HG02623 (cell line): Measurements from ENCODE around the gene CGGBP1.

ENCODE experiments used
- ATAC-seq: cut with Tn5 transposase; IDR thresholded peaks from one replicate; pipeline ENCODE4 v1.9.1; 2021; ENCODE audit warnings: moderate library complexity; ENCODE audit not compliant: unreplicated experiment

Gene CGGBP1

GRCh38 chr3:88058581-88059379, at the start of gene CGGBP1, which contains the start of gene ZNF654:
CGGBP1 (minus strand) TSS chr3:88059005; CDS start chr3:88055976, 3,029 bp downstream.
ZNF654 (plus strand) TSS chr3:88059255; CDS start chr3:88059320, 65 bp downstream.
- ATAC-seq: peak; percentile 90

DNA sequence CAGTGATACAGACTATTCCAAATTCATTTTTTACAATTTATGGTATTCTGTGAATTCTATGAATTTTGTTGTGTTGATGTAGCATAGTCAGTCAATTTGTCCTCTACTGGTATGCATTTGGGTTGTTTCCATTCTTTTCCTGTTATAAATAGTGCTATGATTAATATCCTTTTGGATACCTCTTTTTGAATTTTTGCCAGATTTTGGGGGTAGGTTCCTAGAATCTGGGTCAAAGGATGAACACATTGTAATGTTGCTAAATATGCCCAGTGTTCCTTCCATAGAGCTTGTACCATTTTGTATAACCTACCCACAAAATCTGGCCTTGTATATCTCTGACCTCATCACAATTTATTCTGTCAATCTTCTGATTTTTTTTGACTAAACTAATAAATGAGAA, 46.5 kb upstream of the CGGBP1 start:
- no peak for ATAC-seq

GRCh38 chr3:88101142-88101541, 42.3 kb upstream of the CGGBP1 start:
- ATAC-seq: peak; percentile 89

DNA sequence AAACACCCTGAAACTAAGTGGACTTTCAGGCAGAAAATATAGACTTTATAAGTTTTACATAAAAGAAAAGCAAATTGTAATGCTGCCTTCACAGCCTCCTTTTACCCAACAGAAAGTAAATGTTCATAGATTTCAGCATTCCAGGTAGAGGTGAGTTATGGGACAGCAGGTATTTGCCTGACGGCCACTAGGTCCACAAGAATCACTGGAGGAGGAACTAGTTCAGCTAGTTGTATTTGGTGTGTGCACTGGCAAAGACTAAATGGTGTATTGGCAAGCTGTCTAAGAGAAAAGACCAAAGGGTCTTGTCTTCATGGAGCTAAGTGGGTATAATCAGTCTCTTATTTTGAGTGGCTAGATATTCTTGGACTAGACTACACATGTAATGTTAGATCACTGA, 34.5 kb upstream of the CGGBP1 start:
- ATAC-seq: no peak

DNA sequence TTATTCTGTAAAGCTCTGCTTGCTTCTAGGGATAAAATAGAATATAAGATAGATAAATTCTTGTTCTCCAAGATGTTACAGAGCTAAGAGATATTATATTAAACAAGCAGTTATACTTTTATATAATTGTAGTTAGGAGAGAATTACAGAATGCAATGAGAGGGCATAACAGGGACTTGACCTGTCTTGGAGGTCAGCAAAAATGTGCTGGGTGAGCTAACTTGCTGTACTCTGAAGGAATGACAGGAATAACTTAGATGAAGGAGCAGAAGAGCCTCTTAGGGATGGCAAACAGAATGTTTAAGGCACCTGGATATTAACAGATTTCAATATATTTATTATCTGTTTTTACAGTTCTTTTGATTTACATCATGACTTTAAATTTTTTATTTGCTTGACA, 33.5 kb upstream of the CGGBP1 start:
- ATAC-seq: no peak

GRCh38 chr3:88090681-88091080, 31.9 kb upstream of the CGGBP1 start:
- ATAC-seq: no peak

GRCh38 chr3:88084097-88084501, 25.3 kb upstream of the CGGBP1 start:
- ATAC-seq: no peak

GRCh38 chr3:88082854-88083253, 24.0 kb upstream of the CGGBP1 start:
- ATAC-seq: no peak

DNA sequence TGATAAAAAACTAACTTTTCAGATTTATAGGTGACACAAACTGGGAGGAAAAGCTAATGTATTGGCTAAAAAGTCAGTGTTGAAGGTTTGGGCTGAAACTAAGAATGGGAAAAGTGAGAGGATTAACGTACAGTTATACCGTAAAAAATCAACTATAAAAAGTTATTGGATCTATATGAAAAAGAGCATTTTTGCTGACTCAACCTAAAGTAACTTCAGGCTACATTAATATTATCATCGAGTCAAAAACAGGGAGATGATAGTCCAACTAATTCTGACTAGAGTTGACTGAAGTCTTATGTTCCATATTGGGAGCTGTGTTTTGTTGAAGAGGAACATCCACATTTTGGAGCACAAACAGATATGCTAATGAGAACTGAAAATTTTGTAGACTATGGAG, 20.1 kb upstream of the CGGBP1 start:
- no peak for ATAC-seq

- no peak for ATAC-seq
Observed at GRCh38 chr3:88076712-88077111, 17.9 kb upstream of the CGGBP1 start.

- ATAC-seq: no peak
Observed at GRCh38 chr3:88075497-88075896, 16.7 kb upstream of the CGGBP1 start.

- ATAC-seq: no peak
Observed at GRCh38 chr3:88075072-88075471, 16.3 kb upstream of the CGGBP1 start.

GRCh38 chr3:88061746-88062145, 2.9 kb upstream of the CGGBP1 start:
- ATAC-seq: no peak

DNA sequence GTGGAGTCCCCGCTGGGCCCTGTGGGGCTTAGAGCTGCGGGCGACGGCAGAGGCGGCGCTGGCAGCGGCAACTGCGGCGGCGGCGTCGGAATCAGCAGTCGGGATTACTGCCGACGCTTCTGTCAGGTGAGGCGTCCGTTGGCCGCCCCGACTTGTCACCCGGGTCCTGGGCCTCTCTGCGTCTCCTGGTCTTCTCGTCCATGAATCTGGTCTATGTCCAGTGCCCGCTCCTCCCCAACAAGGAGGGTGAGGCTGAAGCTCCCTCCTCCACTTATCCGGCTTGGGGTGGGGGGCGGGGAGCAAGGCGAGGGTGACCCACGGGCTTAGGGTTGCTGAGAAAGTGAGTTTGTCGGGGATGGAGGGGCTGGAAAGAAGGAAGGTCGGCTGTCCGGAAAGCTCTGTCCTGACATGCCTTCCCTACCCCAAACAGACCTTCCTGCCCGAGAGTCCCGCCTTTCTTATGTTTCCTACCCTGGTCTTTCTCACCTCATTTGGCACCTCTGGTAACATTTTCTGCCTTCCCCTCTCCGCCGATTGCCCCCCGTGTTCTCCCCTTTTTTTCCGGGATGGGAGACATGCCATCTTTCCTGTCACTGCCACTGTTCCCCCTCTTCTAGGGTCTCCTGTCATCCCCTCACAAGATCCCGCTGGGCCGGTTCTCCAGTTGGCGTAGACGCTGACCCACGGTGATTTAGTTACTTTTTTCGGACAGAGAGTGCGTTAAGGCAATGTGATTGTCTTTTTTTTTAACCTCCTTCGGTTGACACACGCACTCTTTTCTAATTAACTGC, 770 bp upstream of the CGGBP1 start:
- ATAC-seq: peak; percentile 2

- ATAC-seq: no peak
Observed at GRCh38 chr3:88058306-88058580, 562 bp downstream of the CGGBP1 start.

- ATAC-seq: no peak
Observed at GRCh38 chr3:88057630-88058305, 1.0 kb downstream of the CGGBP1 start.

- no peak for ATAC-seq
Observed at GRCh38 chr3:88046766-88047165, 12.0 kb downstream of the CGGBP1 start.

GRCh38 chr3:88044411-88044810, 14.4 kb downstream of the CGGBP1 start:
- no peak for ATAC-seq

- ATAC-seq: no peak
Observed at GRCh38 chr3:88041005-88041404, 17.8 kb downstream of the CGGBP1 start.

- no peak for ATAC-seq
Observed at GRCh38 chr3:88040529-88040928, 18.3 kb downstream of the CGGBP1 start.

- ATAC-seq: no peak
Observed at GRCh38 chr3:88038566-88038965, 20.2 kb downstream of the CGGBP1 start.

- ATAC-seq: no peak
Observed at GRCh38 chr3:88036221-88036620, 22.6 kb downstream of the CGGBP1 start.
